K562 (cell line): ENCODE measurements around the gene ARHGEF7. TPM values are rescaled to one million over a fixed set of nuclear protein-coding genes. Genes with fewer than 3 reads are reported as not detected.

Source experiments
- ATAC-seq: fragments of 200-7000 bp; cut with Tn5 transposase; 3 replicates; pipeline ENCODE4 v1.9.1; 2020; ENCODE audit warnings: moderate library complexity
- BruUV-seq: library from RNA; stranded (reverse); fragments of 400-500 nt; replicated peaks from 2 replicates; lab custom pipeline; 2021; lab: Mats Ljungman, UMichigan
- CTCF ChIA-PET: fragments of 300-600 bp; formaldehyde crosslinking; extraction: SDS; loops from one replicate; lab custom pipeline; 2021; ENCODE audit warnings: low intra/inter-chr PET ratio; lab: Yijun Ruan, JAX
- POLR2A ChIA-PET: fragments of 300-600, 350-650 bp; sonication (Branson Sonifier 250); formaldehyde crosslinking; extraction: SDS; loops from one replicate; lab custom pipeline; 2021; ENCODE audit warnings: antibody characterized with exemption, inconsistent platforms; lab: Yijun Ruan, JAX
- DNase-seq, 4 experiments: peaks; one replicate each; pipeline versions ENCODE4 v3.0.0 to v3.0.0-alpha.2; 2011 to 2018; ENCODE audit warnings: low spot score in 3 of 4, mixed read lengths in 3 of 4; ENCODE audit errors: extremely low read depth in 1 of 4
- FAIRE-seq: peaks from 2 replicates; lab custom pipeline; 2011; peaks lifted over from hg19 to GRCh38; lab: Jason Lieb, UNC
- H2AFZ ChIP-seq: 2 replicates; pipeline ENCODE4 v1.6.0; 2011; ENCODE audit warnings: low read depth, low read length, control low read depth, inconsistent platforms
- H3K27ac ChIP-seq: fragments of 200-600 bp; 3 replicates; pipeline ENCODE4 v1.8.0; 2011; ENCODE audit warnings: low read depth, mild to moderate bottlenecking, control low read depth, inconsistent platforms, low read length, moderate library complexity, mixed read lengths; ENCODE audit errors: extremely low read depth
- H3K27me3 ChIP-seq, 2 experiments: fragments of 300-600 bp in 1 of 2; 2 replicates in 1 of 2; 3 replicates in 1 of 2; pipeline versions ENCODE4 v1.6.0 to v1.8.0; 2011; ENCODE audit warnings: inconsistent platforms in 2 of 2, low read length in 2 of 2, mild to moderate bottlenecking in 1 of 2, mixed read lengths in 1 of 2, moderate library complexity in 1 of 2; ENCODE audit not compliant: control insufficient read depth in 2 of 2, insufficient read depth in 2 of 2
- H3K36me3 ChIP-seq: fragments of 300-600 bp; 3 replicates; pipeline ENCODE4 v1.8.0; 2011; ENCODE audit warnings: mild to moderate bottlenecking, low read length, inconsistent platforms; ENCODE audit not compliant: control insufficient read depth, insufficient read depth
- H3K4me1 ChIP-seq, 2 experiments: fragments of 200-600 bp in 1 of 2; replicated peaks in 1 of 2; 2 replicates in 1 of 2; 3 replicates in 1 of 2; pipeline versions ENCODE4 v1.5.1 to v1.8.0; 2011; ENCODE audit warnings: inconsistent platforms in 2 of 2, low read length in 2 of 2, mild to moderate bottlenecking in 1 of 2, mixed read lengths in 1 of 2, moderate library complexity in 1 of 2; ENCODE audit not compliant: control insufficient read depth in 2 of 2, insufficient read depth in 2 of 2
- H3K4me2 ChIP-seq: 2 replicates; pipeline ENCODE4 v1.6.1; 2011; ENCODE audit warnings: low read length, control low read depth, inconsistent platforms, mixed read lengths; ENCODE audit not compliant: insufficient read depth
- H3K4me3 ChIP-seq: fragments of 200-600 bp; sonication (generic), shearing (Covaris generic); 2 replicates; pipeline ENCODE4 v1.5.1; 2016; ENCODE audit warnings: control low read depth, inconsistent platforms
- H3K79me2 ChIP-seq: fragments of 200-600 bp; 3 replicates; pipeline ENCODE4 v1.8.0; 2011; ENCODE audit warnings: low read length, inconsistent platforms; ENCODE audit not compliant: control insufficient read depth, insufficient read depth
- H3K9ac ChIP-seq, 2 experiments: 2 replicates each; pipeline versions ENCODE4 v1.6.0 to v1.6.1; 2011; ENCODE audit warnings: low read depth in 2 of 2, low read length in 2 of 2, control low read depth in 1 of 2, inconsistent platforms in 1 of 2, mild to moderate bottlenecking in 1 of 2, mixed read lengths in 1 of 2; ENCODE audit not compliant: insufficient read depth in 1 of 2
- H3K9me1 ChIP-seq: one replicate; pipeline ENCODE4 v1.6.0; 2011; ENCODE audit warnings: inconsistent platforms, mild to moderate bottlenecking, low read length, moderate library complexity; ENCODE audit not compliant: control insufficient read depth, insufficient read depth
- H3K9me3 ChIP-seq: replicated peaks from 2 replicates; pipeline ENCODE4 v1.5.1; 2011; ENCODE audit warnings: low read depth, low read length, inconsistent platforms; ENCODE audit not compliant: control insufficient read depth, insufficient read depth
- H4K20me1 ChIP-seq: replicated peaks from 2 replicates; pipeline ENCODE4 v1.6.1; 2011; ENCODE audit warnings: low read length, inconsistent platforms, mixed read lengths; ENCODE audit not compliant: control insufficient read depth, insufficient read depth
- FOXM1 ChIP-seq, 2 experiments: fragments of 450-650 bp in 1 of 2; sonication (generic) in 1 of 2; formaldehyde crosslinking in 1 of 2; IDR thresholded peaks; 2 replicates each; pipeline versions ENCODE4 v1.6.1 to v1.9.0; 2017 to 2022; ENCODE audit warnings: low read depth in 2 of 2, mild to moderate bottlenecking in 2 of 2, missing genetic modification reagents in 1 of 2, moderate library complexity in 1 of 2
- HMG20A ChIP-seq: fragments of 450-650 bp; formaldehyde crosslinking; conservative IDR thresholded peaks from 2 replicates; pipeline ENCODE4 v1.4.0; 2020; ENCODE audit warnings: mild to moderate bottlenecking, mixed read lengths
- SOX6 ChIP-seq: fragments of 450-650 bp; IDR thresholded peaks from 2 replicates; pipeline ENCODE4 v1.6.1; 2014; ENCODE audit warnings: mild to moderate bottlenecking
- SRSF9 ChIP-seq: fragments of 200-400 bp; formaldehyde crosslinking; IDR thresholded peaks from 2 replicates; pipeline ENCODE4 v1.6.1; 2017; ENCODE audit warnings: low read depth, low read length, borderline replicate concordance
- ZNF133 ChIP-seq: fragments of 250-450 bp; sonication (Bioruptor Pico); IDR thresholded peaks from 2 replicates; pipeline ENCODE4 v1.4.0; 2020; ENCODE audit warnings: mild to moderate bottlenecking
- ZNF174 ChIP-seq: fragments of 250-450 bp; sonication (Bioruptor Pico); IDR thresholded peaks from 2 replicates; pipeline ENCODE4 v1.4.0; 2020; ENCODE audit warnings: mild to moderate bottlenecking
- ZNF408 ChIP-seq: fragments of 250-450 bp; sonication (Bioruptor Pico); IDR thresholded peaks from 2 replicates; pipeline ENCODE4 v1.4.0; 2020; ENCODE audit warnings: low read depth, mild to moderate bottlenecking, moderate library complexity
- WGBS: fragments of 100-300 bp; shearing (Covaris generic); methylation state at CpG from one replicate; pipeline ENCODE4 v1.1.6; 2016; ENCODE audit warnings: low coverage, mixed read lengths; ENCODE audit not compliant: insufficient coverage; ENCODE audit errors: missing lambda C conversion rate; 5-methylcytosine and 5-hydroxymethylcytosine counted together
- in situ Hi-C: fragments of 300-500 bp; cut with MboI; formaldehyde crosslinking; loops from 4 replicates; pipeline ENCODE4 v1.15.0; 2018; ENCODE audit warnings: inconsistent platforms, mixed read lengths
- intact Hi-C: fragments of 100-400 bp; cut with micrococcal nuclease; formaldehyde crosslinking; loops from 2 replicates; pipeline ENCODE4 v1.14.2; 2022
- polyA plus RNA-seq, 8 experiments: library from polyadenylated mRNA; depleted of rRNA in 4 of 8; stranded (reverse) in 5 of 8; unstranded in 3 of 8; fragments of >200 nt; fragmentation: Nextera tagmentation in 2 of 8; fragmentation: Illumina TruSeq in 1 of 8; extraction: Ambion mirVana in 2 of 8; extraction: Trizol in 1 of 8; gene quantifications; 2 replicates each; pipeline versions ENCODE4 v1.2.1 to v1.2.3, GENCODE V29; 2011 to 2014; ENCODE audit warnings: inconsistent platforms in 1 of 8, missing spikeins in 1 of 8
- total RNA-seq, 7 experiments: library from RNA; depleted of rRNA in 6 of 7; stranded (reverse); fragments of >200 nt in 6 of 7; fragmentation: Illumina TruSeq in 2 of 7; extraction: Trizol in 2 of 7; gene quantifications; 2 replicates each; pipeline versions ENCODE4 v1.2.1 to v1.2.3, GENCODE V29; 2011 to 2021; ENCODE audit warnings: low replicate concordance in 1 of 7
- TF ChIP-seq, protein P1 (sequence below), 2 experiments: fragments of 450-650 bp in 1 of 2; sonication (generic) in 1 of 2; formaldehyde crosslinking in 1 of 2; IDR thresholded peaks in 1 of 2; conservative IDR thresholded peaks in 1 of 2; 2 replicates each; pipeline versions ENCODE4 v1.6.1 to v1.8.1; 2016 to 2023; ENCODE audit warnings: mild to moderate bottlenecking in 2 of 2, moderate library complexity in 2 of 2, inconsistent platforms in 1 of 2, missing genetic modification reagents in 1 of 2
- TF ChIP-seq, protein P2 (sequence below): conservative IDR thresholded peaks from 2 replicates; pipeline ENCODE4 v1.6.1; 2011; ENCODE audit warnings: low read depth, mild to moderate bottlenecking, low read length; ENCODE audit not compliant: control insufficient read depth
- TF ChIP-seq, protein P3 (sequence below): fragments of 250-450 bp; sonication (Bioruptor Pico); IDR thresholded peaks from 2 replicates; pipeline ENCODE4 v1.5.1; 2021; ENCODE audit warnings: mild to moderate bottlenecking

Gene ARHGEF7
- total and polyA plus RNA-seq, 9 of the 15 experiments (the other 6 are each of a cell fraction or from before 2014, with no cell fraction given), result 2.1 to 26.8 (median 17.5) TPM

DNA sequence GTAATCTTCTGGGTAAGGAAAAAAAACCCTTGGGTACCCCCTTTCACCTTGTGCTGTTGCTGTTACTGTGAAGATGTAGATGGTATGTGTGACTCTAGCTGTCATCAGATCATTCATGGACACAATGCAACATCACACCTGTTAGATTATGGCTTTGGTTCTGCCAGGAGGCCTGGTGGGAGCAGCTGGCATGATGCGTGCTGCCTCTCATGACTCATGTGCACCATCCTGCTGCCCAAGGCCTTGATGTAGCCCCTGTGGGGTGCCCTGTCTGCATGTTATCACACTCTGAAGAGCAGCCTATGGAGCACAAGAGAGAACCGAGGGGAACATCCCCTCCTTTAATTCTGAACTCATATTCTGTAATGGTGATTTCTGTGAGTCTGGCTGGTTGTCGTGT is 147.6 kb downstream of the ARHGEF7 start (continued):
- TF ChIP-seq FOXM1 (IDR thresholded peaks at IDR 0.05; ENCODE audit: low read depth), result no peak
- no peak for TF ChIP-seq FOXM1 (CRISPR knock-in tag; IDR thresholded peaks at IDR 0.05; ENCODE audit: low read depth)
- no peak for TF ChIP-seq SOX6
- TF ChIP-seq ZNF408 (CRISPR knock-in tag), result no peak
- TF ChIP-seq HMG20A (CRISPR knock-in tag), result no peak
- TF ChIP-seq ZNF133 (CRISPR knock-in tag), result no peak

DNA sequence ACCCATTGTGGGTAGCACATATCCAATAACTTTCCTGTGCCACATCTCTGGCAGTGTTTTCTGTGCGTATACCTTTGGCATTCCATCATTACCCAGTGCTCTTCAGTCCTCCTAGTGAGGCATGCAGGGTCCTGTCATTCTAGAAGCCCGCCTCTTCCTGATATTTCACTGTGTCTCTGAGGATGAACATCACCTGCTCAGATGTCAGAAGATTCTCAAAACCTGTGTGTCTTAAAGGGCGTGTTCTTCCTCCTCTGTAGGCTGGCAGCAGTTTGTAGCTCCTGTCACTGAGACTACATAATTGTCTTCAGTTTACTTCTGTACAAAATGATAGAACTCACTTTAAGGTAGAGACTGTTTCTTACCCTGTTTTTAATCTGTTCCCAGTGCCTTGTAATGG is 148.5 kb downstream of the ARHGEF7 start:
- ATAC-seq (no peak), FAIRE-seq (no peak), DNase-seq (no peak)
- Histone ChIP-seq H2AFZ (no peak overlapping the region), H3K4me3 (no peak overlapping the region), H3K27ac (no peak overlapping the region), H3K4me2 (no peak overlapping the region), H3K9ac (no peak overlapping the region), H3K9me3 (no peaks in the 10 kb centered on the region; the same call in 1 of the 2 replicates), H4K20me1 (no peaks in the 10 kb centered on the region), H3K9me1 (no peaks in the 10 kb centered on the region), H3K27me3 (no peaks in the 10 kb centered on the region), H3K36me3 (peaks cover 10% of the 10 kb centered on the region; the same call in 2 of the 3 replicates), H3K4me1 (no peaks in the 10 kb centered on the region), H3K79me2 (no peaks in the 10 kb centered on the region)
- WGBS, result 90% methylated on average over 2 of the region's 3 CpGs
- ChIA-PET POLR2A (no interaction called here), CTCF (no interaction called here)
- BruUV-seq, result no TSS peak
- intact Hi-C loops (no loop called here), in situ Hi-C loops (no loop called here)
- TF ChIP-seq, protein P1, sequence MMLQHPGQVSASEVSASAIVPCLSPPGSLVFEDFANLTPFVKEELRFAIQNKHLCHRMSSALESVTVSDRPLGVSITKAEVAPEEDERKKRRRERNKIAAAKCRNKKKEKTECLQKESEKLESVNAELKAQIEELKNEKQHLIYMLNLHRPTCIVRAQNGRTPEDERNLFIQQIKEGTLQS (IDR thresholded peaks at IDR 0.05), result no peak
- TF ChIP-seq, protein P1 (CRISPR knock-in tag; conservative IDR thresholded peaks at IDR 0.05), result no peak
- TF ChIP-seq, protein P2, sequence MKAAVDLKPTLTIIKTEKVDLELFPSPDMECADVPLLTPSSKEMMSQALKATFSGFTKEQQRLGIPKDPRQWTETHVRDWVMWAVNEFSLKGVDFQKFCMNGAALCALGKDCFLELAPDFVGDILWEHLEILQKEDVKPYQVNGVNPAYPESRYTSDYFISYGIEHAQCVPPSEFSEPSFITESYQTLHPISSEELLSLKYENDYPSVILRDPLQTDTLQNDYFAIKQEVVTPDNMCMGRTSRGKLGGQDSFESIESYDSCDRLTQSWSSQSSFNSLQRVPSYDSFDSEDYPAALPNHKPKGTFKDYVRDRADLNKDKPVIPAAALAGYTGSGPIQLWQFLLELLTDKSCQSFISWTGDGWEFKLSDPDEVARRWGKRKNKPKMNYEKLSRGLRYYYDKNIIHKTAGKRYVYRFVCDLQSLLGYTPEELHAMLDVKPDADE, result no peak
- TF ChIP-seq SRSF9 (no peak), ZNF174 (no peak)
- TF ChIP-seq, protein P3, sequence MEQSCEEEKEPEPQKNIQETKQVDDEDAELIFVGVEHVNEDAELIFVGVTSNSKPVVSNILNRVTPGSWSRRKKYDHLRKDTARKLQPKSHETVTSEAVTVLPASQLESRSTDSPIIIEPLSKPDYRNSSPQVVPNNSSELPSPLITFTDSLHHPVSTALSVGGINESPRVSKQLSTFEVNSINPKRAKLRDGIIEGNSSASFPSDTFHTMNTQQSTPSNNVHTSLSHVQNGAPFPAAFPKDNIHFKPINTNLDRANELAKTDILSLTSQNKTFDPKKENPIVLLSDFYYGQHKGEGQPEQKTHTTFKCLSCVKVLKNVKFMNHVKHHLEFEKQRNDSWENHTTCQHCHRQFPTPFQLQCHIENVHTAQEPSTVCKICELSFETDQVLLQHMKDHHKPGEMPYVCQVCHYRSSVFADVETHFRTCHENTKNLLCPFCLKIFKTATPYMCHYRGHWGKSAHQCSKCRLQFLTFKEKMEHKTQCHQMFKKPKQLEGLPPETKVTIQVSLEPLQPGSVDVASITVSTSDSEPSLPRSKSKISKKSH, result no peak
